GM19238 (cell line): ENCODE data around the gene PON2.
A peak's percentile ranks its signal among the peaks of the same experiment; 100 is the strongest.
"Not testable (repeated sequence)": the region's sequence is repeated elsewhere in the genome, so short reads cannot be mapped to it uniquely, and the experiment has no call there.

Experiments used
- DNase-seq: peaks from one replicate; pipeline ENCODE4 v3.0.0; 2011; ENCODE audit warnings: low spot score; ENCODE audit not compliant: insufficient read length

PON2 gene

DNA sequence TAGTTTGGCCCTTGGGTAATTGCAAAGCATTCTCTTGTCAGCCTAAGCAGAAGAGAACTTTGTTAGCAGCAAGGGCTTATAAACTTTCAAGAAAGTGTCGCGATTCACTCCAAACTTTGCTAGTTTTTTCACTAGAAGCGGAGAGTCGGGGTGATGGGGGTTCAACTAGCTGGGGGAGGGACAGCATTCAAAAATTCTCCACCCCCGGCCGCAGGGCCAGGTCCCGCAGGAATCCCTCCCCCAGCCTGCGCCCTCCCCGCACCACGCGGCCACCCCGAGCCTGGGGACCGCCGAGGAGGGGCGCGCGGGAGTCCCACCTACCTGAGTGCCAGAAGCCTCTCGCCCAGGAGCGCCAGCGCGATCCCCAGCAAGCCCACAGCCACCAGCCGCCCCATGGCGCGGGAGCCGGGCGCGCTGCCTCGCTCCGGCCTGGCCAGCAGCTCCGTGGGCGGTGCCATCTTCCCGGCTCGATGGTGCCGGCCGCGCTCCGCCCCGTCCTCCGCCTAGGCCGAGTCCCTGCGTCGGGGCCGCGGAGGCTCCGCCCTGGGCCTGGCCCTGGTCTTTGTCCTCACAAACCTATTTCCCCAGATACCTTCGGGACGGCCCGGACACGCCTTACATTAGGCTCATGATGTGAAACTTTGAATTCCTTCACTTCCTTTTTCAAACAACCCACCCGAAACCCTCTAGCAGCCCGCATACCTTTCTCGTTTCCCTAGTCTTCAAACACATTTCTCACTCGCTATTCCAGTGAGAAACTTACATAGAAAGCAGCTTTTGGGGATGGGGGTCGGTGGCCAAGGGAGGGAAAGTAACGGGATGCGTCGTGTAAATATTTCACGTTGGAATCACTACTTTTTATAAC, at the start of gene PON2:
TSS of gene PON2 (minus strand) at position 472 of the 865 bp plus-strand sequence. CDS start at position 395, 77 bp downstream.
- DNase-seq, result peak; percentile 51

DNA sequence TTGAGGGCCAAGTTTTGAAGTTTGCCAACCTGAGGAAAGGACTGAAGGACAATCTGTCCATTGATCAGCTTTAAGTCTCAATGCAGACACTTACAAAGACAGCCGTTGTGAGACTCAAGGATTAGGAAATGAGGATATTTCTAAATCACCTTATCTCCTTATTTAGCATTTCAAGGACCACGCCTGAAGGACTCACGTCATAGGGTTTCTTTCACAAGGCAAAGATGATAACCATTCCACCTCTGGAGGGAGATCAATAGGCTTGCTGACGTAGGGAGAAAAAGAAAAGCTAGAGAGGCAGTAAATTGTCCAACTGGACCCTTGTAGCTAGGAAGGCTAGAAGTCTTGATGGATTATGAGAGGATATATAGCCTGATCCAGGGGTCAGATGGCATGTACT, 47.6 kb upstream of the PON2 start:
- no peak for DNase-seq

DNA sequence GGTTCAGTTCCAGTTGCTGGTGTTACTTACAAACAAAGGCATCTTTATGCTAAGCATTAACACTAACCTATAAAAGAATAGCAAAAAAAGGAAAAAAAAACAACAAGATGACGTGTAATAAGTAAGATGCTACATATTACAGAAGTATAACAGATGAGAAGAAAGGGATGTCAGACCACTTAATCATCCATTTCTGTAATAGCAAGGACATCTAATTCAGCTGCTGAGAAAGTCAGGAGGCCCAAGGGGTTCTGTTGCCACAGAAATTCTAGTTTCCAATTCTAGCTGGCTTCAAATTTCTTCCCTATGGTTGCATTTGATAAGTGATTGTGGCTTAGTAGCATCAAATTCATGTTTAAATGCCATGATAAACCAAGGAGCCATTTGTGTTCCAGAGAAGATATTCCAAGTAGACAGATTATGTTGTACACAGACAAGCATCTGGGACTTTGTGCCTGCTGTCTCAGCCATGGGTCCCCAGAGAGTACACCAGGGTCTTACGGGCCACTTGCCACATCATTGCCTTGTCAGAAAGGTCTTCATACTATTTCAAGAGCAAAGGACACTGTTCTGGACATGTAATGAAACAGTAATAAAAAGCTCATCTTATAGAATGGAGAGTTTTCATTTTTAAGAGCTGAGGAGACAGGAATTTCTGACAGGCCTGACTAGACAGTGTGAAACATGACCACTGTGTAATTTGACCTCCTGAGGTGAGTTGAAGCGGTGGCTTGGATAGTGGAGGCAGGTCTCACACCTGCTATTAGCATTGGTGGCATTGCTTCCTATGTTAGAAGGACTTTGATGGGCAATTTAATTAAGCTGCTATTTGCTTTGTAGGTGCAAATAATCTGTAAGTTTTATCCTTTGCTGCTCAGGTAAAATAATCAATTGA, 46.7 kb upstream of the PON2 start:
- no peak for DNase-seq

DNA sequence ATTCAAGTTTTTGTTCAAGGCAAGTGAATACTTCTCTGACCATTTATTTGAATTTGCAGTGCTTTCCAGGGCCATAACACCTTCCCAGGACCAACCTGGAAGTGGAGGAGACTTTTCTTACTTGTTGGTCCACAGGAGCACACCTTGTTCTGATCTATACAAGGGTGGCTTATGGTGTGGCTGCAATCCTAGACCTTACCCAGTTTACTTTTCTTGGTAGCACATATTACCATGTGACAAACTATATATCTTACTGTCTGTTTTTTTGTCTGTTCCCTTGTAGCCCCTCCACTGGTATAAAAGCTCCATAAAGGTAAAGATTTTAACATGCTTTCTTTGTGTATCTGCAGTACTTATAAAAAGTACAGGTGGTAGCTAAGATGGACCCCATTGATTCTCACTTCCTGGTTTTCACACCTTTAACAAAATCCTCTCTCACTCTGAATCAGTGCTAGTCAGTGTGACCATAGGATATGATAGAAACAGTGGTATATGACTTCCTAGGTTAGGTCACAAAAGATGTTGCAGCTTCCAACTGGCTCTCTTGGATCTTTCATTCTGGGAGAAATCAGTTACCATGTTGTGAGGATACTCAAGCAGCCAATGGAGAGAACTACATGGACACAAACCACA, 45.3 kb upstream of the PON2 start:
- DNase-seq, result no peak

DNA sequence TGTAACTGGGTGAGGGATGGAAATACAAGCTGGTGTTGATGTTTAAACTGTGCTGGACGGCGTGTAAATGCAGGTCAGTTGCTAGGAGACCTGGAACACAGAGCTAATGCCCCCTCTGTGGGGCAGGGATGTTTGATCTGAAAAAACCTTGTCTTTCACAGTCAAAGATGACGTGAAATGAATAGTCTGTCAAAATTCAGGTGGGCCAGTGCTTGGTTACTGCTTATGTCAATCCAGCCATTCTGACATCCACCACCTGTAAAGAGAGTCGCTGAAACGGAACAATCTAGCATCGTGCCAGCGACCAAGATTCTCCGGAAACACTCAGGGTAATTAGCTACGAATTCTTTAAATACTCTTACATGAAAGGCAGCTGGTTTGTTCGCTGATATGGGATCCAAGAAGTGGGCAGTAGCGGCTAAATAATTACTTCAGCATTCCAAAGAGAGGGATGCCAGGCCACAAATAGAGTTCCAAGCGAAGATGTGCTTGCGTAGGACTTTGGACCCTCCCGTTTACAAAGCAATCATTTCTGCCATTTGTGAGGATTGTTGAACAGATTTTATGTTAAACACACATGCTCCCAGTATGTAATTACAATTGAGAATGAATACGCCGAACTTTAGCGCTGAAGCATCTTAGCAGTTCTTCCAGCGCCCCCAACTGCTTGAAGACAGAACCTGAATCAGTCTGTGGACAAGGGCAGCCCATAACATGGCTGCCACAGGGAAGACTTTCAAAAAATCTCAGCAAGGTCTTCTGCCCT, 43.6 kb upstream of the PON2 start:
- DNase-seq, result no peak

DNA sequence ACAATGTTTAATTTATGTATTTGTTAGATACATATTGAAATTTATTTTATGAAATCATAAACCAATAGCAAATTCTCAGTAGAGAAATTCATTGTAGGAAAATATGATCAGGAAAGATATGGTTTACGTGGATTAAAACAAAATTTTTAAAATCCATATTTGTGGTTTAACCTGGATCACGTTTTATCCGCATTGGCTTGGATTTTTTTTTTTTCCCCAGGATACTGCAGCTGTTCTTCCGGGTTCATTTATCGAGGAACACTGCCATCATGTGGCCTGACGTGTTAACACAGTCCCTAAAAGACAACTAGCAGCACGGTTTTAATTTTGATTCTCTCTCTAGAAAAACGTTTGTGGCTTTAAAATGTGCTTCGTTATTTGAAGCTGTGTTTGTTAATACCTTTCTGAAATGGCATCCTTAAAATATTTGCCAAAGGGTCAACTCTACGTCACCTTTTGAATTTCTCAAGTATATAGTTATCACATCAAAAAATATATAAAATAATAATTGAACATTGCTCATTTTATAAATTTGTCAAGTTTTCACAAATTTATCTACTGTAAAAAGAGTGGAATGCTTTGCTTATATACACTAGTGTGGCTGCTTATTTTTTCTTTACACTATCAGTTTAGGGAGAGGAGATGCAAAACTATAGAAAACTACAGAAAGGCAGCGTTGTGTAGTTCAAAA, 42.2 kb upstream of the PON2 start:
- no peak for DNase-seq

DNA sequence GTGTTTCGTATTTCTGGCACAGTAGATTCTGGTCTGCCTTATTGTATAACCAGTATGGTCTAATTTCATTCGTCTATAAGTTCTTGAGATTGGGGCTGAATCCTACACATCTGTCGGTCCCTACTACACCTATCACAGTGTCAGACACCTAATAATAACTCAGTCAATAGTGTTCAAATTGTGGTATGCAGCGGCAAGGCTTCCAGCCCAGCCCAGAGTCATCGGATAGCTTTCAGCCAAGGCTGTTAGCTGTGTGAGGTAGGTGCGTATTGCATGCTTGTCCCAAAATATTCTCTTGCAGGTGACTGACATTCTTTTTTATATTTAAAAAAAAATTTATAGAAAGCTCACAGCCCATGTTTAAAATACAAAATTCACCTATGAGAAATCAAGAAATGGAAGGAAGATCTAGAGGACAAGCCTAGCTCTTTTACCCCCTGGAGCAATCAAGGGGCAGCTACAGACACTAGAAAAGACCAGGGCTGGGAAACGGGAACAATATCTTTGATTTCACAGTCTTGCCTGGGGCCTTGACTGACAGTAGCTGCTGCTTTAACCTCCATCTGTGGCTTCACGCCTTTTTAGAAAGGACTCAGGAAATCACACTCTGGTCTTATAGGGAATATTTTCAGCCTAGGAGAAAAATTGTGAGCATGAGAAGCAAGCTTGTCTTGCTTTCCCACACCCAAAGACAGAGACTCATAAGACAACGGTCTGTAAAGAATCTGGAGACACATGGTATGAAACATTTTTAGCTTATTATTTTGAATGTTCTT, 41.4 kb upstream of the PON2 start:
- no peak for DNase-seq

DNA sequence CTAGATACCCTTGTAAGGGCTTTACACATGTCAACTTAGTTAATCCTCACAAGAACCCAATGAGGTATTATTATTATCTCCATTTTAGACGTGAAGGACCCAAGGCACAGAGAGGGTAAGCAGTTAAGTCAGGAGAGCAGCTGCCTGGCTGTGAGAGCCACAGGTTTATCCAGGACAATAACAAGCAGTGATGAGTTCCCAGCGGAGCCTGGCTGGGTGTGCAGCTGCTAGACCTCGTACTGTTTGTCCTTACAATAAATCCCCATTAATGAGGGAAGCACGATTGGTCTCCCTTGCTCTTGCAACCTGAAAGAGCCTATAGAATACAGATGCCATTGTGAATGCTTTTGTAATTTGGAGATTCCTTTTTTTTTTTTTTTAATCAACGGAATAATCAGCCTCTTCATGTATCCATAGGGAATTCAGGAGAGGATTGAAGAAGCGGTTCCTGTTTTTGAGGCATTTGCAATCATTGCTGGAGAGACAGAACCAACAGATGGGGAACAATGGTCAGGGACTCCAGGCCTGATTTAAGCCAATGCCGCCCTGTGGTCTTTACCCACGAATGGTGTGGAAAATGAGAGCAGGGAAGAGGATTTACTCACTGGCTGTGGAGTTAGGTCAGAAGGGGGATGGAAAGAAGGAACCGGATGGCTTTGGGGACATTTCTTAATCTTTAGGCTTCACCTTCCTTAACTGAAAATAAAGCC, 38.6 kb upstream of the PON2 start:
- no peak for DNase-seq

DNA sequence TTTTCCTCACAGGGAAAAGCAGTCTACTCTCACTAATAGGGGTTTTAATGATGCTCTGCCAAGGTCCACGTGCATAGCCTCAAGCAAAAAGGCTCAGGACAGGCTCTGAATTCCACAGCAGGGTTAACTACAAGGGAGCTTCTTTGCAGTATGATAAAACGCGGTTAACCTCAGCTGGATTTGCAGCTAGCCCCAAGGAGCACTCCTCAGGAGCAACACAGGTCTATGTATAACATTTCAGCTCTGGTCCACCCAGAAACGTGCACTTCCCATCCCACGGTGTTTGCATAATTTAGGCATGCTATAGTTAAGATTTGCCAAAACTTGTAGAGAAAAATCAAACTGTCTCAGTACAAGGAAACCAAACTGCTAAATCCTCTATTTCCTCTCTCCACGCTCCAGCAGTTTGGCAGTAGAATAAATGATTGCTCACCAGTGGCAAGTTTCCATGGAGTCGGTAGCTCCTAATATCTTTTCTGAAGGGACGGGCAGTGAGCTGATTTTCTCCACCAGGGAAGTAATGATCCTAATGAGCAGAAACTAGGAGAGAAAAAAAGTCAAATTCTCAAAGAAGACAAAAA, 37.8 kb upstream of the PON2 start:
- DNase-seq, result no peak

DNA sequence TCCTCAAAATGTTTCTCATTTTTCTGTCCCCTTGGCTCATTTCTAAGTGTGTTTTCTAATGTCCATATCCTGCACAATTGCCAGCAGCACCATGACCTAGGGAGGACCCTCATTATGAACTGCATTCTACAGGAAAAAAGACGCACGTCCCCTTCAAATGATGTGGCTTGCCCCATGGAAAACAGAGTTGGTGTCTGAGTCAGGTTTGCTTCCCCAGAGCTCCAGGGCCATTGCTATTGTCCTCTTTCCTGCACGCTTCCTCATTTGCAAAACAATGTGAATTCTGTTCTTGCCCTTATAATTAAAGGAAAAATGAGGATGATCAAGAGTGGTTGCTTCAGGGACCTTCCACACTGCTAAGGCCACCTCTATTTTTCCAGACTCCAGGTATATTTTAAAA, 36.2 kb upstream of the PON2 start:
- no peak for DNase-seq

DNA sequence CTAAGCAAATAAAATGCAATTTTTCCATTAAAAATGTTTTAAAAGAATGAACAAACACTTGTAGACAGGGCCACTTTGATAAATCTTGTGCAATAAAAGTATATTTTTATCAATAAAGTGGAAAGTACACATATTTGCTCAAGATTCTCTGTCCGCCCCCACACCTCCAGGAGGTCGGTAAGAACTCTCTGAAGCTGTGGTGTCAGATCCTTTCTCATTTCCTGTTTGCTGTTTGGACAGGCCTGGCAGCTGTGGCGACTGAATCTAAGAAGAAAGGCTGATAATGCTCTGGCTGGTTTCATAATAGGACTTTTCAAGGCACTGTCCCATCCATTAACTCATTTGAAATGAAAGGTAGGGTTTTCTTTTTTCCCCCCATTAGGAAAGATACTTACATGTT, 35.6 kb upstream of the PON2 start:
- no peak for DNase-seq

DNA sequence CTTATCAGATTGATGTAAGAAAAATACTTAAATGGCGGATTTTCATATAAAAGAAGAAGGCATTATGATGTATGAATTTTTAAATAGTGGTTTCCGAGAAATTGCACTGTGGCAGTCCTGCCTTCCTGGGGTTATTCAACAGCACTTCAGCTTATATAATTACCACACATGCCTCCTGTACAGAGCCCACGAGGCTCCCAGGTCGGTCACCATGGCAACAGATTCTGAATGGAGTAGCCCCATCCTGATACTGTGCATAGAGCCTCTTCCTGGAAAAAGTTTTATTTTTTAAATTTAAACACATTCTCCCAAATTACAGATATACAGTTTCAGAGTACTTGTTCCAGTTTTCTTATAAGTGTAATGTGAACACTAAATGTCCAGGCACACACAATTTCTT, 35.0 kb upstream of the PON2 start:
- DNase-seq, result no peak

DNA sequence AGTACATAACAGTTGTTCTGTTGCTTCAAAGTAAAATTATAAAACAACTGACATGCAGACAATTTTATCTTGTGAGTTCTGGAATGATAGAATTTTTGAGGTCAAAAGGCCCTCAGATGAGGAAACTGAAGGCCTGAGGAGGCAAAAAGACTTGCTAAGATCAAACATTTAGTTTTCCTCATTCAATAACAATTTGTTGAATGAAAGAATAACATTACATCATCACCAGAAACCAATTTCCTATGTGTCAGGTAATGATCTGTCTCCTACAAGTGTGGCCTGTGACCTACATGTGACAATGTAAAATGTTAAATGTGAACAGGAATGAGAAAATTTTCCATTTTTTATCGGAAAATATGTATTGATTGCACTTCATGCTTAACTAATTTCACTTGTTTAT, 34.4 kb upstream of the PON2 start:
- DNase-seq, result no peak

DNA sequence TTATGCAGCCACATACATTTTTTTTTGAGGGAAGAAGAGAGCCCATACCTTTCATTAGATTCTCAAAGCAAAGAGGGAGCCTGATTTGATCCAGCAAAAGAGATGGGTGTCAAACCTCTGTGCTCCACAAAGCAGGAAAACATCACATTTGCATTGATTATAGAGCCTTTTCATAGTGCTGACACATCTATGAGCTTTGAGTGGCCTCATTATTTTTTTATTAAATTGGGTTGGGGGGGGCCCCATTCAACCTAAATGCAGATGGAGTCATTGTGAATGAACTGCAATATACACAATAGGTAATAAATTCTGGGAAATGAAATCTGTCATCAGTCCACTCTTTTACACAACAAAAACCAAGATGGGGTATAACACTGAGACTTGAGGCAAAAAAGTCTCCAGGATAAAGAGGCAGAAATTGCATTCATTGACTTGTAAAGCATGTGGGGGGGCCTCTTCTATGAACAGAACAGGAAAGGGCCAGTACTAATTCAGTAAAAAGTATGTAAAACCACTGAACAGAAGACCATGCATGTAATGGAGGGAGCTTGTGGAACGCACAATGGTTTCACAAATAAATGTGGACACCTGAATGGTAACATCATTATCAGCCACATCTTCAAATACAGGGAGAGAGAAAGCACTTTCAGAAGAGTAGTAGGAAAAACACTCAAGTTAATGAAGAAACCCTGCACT, 33.2 kb upstream of the PON2 start:
- no peak for DNase-seq

DNA sequence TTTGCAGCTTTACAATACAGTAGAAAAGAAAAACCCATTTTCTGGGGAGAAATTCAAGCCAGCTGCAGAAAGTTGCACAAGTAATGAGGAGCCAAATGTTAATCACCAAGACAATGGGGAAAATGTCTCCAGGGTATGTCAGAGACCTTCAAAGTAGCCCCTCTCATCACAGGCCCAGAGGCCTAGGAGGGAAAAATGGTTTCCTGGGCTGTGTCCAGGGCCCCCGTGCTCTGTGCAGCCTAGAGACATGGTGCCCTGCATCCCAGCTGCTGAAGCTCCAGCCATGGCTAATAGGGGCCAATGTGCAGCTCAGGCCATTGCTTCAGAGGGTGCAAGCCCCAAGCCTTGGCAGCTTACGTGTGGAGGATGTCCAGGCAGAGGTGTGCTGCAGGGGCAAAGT, 25.8 kb upstream of the PON2 start:
- DNase-seq, result not testable (repeated sequence)

DNA sequence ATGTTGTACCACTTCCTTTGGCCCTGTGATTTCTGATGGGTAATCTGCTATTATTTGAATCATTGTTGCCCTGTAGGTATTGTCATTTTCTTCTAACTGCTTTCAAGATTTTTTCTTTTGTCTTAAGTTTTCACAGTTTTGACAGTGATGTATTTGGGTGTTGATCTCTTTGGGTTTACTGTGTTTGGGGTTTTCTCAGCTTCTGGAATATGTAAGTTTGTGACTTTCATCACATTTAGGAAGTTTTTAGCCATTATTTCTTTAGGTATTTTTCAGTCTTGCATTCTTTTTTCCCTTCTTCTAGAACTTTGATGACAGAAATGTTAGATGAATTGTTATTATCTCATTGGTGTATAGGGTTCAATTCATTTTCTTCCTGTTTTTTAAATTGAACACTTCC, 23.1 kb upstream of the PON2 start:
- DNase-seq, result no peak

DNA sequence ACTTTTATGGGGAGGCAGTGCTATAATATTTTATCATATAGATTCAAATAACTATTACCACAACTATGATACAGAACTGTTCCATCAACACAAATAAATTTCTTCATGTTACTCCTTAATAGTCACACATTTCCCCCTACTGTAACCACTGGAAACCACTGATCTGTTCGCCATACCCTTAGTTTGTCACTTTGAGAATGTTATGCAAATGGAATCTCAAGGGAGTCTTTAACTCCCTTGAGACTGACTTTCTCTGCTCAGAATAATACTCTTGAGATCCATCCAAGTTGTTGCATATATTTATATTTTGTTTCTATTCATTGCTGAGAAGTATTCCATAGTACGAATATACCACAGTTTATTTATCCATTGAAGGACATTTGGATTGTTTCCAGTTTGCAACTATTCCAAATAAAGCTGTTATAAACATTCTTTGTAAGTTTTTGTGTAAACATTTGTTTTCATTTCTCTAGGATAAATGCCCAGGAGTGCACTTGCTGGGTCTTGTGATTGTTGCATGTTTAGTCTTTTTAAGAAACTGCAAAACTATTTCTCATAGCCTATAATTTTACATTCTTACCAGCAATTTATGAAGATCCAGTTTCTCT, 19.7 kb upstream of the PON2 start:
- DNase-seq, result no peak

DNA sequence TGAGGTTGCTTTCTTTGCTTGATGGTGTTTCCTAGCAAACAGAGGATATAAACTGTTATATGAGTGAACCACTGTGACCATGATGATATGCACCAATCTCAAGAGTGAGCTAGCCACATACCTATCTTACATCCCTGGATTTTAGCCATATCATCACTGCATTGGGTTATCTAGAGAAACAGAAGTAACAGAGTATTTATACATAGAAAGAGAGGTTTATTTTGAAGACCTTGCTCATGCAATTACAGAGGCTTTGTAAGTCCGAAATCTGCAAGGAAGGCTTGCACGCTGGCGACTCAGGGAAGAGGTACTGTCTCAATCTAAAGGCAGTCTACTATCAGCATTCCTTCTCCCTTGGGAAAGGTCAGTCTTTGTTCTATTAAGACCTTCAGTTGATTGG, 11.8 kb upstream of the PON2 start:
- DNase-seq, result no peak
